Measurements from ENCODE around the gene TMEM182.

TMEM182 gene, protein sequence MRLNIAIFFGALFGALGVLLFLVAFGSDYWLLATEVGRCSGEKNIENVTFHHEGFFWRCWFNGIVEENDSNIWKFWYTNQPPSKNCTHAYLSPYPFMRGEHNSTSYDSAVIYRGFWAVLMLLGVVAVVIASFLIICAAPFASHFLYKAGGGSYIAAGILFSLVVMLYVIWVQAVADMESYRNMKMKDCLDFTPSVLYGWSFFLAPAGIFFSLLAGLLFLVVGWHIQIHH

DNA sequence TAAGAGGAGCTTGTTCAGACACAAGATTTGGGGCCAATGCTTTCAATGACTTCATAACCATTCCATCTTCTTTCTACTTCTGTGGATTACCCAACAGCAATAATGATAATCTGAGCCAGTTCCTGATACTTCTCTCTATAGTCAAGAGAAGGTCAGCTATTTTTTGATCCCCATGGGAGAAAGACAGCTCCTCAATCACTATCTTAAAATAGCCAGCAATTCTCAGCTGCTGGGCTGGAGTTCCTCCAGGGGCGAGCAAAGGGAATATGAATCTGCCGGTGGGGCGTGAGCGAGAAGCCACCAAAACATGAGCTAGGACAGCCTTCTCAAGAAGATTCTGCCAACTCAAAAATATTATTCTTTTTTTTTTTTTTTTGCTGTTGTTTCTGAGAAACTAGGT, at the start of gene TMEM182:
Gene TMEM182, plus strand, starts transcription at position 269 of the 400 bp plus-strand sequence. CDS start 187 bp downstream, outside the sequence.
- no peak for DNase-seq (ENCODE audit: low read depth in 2 of 2)

DNA sequence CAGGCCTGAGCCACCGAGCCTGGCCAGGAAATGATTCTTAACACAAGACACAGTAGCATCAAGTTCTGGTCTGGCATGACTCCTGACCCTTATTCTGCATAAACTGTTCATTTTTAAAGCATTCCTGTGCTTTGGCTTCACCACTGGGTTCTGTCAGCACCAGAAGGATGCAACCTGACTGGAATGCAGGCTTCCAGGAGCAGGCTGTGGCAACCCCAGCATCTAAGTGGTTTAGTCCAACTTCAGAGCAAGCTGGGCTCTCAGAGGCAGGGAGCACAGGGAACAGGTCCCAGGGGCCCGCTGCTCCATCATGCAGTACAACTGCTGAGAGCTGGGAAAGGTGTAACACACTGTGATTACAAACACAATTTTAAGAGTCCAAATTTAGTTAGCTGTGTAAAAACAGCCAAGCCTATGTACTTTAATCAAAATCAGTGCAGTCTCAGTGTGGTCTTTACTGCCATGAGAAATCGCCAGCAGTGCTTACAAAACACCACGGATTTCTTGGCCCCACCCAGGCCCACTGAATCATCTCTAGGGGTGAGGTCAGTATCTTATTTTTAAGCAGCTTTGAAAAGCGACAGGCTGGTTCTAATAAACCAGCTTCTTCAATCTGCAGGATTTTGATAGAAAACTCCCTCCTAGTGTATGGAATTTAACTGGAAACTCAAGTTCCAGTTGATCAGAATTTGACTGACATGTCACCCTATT, 44.4 kb upstream of the TMEM182 start:
- no peak for DNase-seq (ENCODE audit: low read depth in 2 of 2)

DNA sequence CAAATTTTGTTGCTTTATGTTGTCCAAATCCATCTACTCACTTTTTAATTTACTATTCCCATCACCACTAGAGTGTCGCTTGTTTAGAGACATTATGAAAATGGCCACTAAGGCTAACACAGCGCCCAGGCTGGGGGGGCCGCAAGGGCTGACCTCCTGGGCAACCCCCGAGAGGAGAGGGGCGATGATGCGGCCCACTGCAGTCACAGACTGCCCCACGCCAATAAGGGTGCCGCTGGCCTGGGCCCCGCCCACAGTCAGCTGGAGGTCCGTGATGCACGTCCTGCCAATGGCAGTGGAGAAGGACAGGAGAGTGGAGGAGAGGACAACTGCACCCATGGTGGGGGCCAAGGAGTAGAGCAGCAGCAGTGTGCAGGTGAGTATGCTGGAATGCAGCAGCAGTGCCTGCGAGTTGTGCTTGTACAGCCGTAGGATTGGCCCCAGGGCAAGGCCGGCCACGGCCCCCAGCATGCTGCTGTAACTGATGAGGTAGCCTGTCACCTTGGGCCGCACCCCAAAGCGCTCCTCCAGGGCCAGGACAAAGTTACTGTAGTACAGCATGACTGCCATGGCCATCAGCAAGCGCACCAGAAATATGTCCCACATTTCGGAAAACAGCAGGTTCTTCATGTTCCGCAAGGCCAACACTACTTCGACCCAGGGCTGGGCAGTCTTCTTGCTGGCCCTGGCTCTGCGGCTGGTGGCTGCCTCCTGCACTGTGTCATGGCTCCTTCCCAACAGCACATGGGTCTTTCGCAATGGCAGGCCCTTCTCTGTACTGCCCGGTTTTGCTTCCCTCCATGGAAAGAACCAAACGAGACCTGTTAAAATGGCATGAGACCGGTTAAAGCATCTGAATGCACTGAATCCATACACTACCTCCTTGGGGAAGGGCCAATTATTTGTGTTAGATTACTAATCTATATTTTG, 43.2 kb upstream of the TMEM182 start:
- DNase-seq (ENCODE audit: low read depth in 2 of 2): no peak

DNA sequence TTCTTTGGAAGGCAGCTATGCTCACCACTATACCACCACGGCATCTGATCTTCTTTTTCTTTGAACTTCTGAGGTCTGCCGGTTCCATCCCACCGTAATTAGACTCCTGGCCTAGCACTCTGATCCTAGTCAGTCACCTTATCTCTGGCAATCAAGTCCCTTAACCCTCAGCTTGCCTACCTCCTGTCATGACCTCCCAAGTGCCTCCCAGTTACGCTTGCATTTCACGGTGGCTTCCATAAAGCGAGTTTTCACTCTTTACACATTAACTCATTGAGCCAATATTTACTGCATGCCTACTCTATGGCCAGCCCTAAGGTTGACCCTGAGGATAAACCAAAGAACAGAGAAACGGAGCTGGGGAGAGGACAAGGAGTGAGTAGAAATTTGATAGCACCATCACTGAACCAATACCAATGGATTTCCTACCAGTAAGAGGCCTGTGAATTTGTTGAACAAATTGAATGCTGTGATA, 37.8 kb upstream of the TMEM182 start:
- no peak for DNase-seq (ENCODE audit: low read depth in 2 of 2)

DNA sequence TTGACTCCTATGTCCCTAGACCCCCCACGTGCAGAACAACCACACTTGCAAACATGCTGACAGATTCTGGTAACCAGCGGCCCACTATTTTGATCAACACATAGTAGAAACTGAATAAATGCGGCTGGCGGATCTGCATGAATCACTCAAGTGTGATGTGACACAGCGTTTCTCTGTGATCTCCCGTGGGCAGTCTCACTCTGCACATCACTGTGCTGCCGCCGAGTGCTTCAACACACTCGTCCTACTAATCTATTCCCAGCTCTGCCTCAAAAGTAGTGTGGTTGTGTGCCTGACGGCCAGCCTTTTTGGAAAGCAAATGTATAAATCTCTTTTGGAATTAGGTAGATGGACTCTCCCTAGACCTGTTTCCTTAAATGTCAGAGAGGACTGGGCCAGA, 37.3 kb upstream of the TMEM182 start:
- no peak for DNase-seq (ENCODE audit: low read depth in 2 of 2)

DNA sequence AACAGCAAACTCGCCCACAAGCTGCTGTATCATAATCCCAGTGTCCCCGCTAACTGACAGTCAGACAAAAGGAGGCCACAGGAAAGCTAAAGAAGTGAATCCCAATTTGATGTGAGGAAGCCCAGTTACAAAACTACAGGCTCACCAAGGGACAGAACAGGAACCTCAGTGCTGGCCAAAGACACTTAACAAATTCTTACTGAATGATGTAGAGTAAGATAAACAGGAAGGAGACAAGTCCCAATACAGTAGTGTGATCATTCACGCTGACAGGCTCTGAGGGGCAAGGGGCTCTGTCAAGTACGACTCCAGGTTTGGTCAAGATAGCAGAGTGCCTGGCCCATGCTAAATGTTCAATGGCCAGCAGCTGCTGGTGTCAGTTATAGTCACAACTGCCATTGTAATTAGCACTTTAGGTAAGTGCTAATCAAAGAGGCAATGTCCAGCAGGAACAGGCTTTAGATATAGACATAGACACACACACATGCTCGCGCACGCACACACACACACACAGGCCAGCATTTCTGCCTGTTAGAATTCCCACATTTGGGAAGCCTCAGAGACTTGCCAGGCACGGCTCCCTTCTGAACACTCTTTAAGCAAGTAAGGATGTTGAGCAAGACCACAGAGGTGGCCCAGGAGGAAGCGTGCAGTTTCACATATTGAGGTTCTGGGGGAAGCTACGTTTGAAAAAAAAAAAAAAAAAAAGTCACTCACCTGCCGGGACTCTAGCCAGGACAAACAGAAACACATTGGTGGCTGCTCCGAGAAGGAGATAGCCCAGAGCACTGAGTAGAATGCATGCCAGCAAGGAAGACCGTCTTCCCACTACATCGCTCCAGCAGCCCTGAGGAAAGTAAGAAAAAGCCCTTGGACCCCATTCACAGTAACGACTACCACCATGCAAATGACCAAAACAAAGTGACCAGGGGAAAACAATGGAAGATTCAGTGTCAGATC, 35.4 kb upstream of the TMEM182 start:
- no peak for DNase-seq (ENCODE audit: low read depth in 2 of 2)

DNA sequence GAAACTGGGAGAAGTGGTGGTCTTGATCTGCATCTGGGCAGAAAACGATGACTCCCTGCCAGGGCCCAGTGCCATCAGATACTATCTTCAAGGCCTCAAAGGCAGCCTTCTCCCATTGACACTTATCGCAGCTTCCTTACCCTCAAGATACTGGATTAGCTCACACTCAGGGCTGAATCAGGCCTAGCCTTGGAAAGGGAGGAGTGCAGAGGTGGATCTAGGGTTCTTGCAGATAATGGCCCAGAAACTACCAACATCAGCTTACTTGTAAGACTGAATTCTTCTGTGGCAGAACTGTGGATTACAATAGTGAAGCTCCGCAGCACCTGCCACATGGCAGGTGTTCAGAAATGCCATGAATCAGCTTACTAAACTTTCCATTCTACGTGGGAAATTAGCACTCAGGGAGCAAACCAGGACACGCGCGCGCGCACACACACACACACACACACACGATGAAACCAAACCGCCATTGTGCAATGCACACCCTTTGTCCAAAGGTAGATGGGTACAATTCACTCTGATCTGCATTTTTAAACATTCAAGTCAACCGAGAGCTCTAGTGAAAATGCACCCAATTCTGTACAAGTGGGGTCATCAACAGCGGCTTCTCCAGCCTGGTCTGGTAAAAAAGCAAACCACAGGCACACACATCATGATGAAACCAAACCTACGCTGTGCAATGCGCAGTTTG, 26.3 kb upstream of the TMEM182 start:
- no peak for DNase-seq (ENCODE audit: low read depth in 2 of 2)

DNA sequence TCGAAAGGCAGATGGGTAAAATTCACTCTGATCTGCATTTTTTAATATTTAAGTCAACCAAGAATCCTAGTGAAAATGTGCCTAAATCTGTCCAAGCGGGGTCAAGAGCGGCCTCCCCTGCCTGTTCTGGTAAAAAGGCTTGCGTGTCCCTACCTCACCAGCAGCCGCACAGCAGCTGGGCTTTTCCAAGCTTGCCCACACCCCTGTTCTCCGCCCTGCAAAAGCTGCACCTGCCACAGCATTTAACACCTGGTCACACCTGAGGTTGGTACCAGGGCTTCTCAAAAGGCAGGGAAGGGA, 25.8 kb upstream of the TMEM182 start:
- no peak for DNase-seq (ENCODE audit: low read depth in 2 of 2)

DNA sequence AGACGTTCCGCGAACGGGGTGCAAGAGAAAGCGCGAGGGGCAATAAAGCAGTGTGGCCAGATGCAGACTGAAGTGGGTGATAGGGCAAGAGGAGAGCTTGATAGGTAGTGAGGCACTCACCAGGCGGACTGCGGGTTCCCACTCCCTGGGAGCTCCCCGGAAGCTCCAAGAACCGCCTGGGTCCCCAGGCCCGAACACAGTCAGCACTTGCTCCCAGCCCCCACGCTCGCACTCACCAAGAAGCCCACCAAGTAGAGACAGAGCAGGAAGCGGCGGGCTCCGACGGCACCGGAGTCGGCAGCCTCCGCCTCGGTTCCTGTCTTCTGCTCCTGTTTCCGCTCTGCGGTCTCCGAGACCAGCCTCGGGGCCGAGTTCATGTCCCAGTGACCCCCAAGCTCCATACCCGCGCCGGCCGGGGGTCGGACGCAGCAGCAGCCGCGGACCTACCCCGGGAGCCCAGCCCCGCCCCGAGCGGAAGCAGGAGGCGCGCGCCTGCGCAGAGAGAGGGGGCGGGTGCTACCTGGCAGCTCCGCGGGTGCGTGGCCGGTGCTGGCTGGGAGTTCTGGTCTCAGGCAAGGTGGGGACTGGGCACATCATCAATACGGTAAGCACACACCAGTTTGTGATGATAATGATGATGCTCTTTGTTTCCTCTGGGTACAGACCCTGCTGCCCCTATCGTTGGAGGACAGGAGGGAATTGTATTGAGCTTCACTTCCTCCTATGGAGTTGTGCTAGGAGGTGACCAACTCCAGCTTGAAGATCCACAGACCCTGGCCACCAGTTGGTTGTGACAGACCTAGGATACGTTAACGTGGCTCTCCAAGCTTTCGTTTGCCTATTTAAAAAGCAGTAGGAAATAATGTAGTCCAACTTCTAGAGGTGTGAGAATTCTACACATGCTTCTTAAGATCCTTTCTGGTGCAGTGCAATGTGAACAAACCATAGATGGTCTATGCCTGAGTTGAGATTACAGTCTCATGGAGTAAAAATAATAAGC, 25.1 kb upstream of the TMEM182 start:
- DNase-seq (ENCODE audit: low read depth in 2 of 2): peak; percentile 76 to 82

DNA sequence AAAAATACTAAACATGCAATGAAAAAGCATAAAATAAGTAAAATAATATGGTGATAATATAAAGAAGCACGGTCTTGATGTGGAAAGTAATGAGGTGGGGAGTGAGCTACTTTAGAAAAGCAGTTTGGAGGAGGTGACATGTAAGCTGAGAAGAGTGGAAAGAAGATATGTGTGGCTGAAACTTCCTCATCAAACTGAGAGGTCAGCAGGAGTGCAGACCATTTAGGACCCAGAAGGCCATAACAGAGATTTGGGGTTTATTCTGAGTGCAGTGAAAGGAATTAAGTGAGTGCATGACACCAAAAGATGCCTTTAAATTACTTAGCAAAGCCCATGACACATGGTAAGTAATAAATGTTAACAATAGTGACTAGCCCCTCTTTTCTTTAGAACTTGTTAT, 24.4 kb upstream of the TMEM182 start:
- DNase-seq (ENCODE audit: low read depth in 2 of 2): no peak

DNA sequence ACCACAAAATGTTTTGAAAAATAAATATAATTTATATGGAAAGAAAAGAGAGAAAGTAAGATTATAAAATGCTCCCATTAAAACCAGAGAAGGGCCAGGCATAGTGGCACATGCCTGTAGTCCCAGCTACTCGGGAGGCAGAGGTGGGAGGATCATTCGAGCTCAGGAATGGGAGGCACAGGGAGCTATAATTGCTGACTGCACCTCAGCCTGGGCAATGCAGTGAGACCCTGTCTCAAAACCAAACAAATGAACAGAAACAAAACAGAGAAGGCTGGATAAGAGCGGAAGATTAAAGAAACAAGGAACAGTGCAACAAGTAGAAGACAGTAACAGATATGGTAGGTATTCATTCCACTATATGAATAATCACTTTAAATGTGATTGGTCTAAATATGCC, 18.6 kb upstream of the TMEM182 start:
- DNase-seq (ENCODE audit: low read depth in 2 of 2): no peak

DNA sequence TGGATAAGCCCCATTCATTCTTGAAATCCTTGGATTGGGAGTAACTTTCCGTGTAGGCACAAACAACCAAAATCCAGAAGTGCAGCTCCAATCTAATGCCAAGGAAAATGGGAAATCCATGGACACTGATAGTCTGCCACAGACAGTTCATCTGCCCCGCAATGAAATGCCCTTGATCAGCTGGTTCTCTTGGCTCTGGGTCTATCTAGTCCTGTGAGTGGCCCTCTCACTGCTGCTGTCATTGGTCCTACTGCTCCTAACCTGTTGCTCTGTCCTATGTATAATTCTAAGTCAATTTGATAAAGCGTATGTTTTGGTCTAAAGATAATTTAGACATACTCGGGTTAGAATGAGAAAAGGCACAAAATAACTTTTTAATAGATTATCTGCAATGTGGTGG, 13.7 kb upstream of the TMEM182 start:
- no peak for DNase-seq (ENCODE audit: low read depth in 2 of 2)

DNA sequence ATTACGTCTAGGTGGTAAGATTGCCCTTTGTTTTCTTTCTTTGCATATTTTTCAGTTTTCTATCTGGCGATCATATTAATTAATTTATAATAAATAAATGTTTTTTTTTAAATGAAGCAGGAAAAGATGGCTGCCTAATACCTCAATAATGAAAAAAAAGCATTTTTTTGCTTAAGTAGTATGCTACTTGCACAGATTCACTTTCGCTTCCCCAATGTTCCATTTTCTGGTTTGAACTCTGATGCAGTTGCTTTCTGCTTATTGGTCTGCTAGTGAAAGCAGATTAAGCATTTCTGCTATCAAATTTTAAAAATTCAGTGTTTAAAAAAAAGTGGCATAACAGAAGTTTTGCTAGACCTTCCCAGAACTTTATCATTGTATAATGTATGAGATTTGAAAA, 11.9 kb upstream of the TMEM182 start:
- no peak for DNase-seq (ENCODE audit: low read depth in 2 of 2)

DNA sequence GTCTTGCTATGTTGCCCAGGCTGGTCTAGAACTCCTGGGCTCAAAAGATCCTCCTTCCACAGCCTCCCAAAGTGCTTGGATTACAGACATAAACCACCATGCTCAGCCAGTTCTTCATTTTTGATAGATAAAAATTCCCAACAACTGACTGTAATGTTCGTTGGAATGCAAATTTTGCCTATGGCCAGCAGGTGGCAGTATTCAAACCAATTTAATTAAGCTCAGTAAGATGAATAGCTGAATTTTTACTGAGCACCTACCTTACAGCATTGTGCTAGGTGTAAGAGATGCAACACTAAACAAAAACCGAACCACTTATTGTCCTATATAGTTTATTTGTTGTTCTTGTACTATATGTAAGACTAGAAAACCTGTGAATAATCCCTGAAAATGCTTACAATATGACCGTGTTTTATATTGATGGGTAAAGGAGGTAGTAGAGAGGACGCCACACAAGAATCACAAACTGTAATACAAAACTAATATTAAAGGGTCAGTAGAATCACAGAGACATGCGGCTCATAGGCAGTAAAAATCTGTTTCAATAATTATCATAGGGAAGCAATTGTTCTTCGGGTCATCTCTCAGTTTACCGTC, 8.2 kb upstream of the TMEM182 start:
- no peak for DNase-seq (ENCODE audit: low read depth in 2 of 2)

DNA sequence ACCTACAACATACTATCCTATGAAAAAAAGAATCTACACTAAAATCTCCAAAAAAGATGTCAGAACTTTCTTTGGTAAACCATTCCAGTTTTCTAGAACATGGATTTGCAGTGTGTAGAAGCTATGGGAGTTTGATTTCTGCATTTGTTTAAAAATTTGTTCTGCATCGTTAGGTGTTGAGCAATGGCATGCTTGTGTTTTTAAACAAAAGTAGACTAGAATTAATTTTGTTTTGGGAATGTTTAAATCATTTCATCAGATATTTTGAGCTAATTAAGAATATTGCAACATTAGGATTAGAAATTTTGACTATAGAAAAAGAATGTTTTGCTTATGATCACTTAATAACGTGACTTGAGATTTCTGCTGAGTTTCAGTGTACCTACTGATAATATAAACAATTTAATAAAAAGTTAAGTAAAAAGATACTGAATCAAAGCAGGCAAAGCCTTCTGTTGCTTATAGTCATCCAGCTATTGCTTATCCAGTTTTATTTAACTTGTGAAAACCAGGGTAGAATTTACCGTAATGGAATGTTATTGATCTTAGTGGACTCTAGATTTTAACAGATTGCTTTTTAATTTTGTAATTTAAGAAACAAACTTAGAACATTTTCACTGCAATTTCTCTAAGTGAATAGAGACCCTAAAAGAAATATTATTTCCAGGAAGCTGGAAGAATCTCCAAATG, 7.2 kb upstream of the TMEM182 start:
- no peak for DNase-seq (ENCODE audit: low read depth in 2 of 2)

DNA sequence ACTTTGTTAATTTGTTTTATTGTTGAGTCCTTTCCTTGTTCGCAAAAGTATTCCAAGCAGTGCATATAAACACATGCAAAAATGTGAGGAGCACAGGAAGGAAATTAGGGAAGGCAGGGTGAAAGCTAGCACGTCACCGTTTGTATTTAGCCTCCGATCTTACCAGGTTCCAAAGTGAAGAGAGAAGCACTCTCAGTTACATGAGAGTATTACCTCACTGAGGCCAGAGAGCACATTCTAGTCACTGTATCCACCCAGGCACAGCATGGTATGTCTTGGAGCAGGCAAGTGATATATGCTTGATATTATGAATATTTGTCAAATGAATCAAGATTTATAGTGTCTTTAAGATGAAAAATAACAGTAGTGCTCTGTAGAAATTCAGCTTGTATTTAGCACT, 6.5 kb upstream of the TMEM182 start:
- DNase-seq (ENCODE audit: low read depth in 2 of 2): no peak

DNA sequence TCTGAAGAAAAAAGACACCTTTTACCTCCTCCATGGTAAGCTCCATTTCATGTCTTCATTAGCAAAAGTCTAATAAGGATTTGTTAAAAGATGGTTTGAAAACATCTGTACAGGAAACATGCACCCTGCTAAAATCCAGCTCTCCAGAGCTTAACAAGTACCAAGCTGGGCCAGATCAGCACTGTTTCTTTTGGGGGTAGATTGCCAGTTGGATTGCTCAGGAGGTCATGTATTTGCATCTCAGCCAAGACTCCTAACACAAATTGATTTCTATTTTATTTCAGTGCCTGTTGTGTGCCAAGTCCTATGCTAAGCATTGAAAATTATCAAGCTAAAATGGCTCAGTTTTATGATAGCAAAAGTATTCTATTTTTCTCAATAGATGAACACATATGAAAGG, 3.4 kb upstream of the TMEM182 start:
- DNase-seq (ENCODE audit: low read depth in 2 of 2): no peak

DNA sequence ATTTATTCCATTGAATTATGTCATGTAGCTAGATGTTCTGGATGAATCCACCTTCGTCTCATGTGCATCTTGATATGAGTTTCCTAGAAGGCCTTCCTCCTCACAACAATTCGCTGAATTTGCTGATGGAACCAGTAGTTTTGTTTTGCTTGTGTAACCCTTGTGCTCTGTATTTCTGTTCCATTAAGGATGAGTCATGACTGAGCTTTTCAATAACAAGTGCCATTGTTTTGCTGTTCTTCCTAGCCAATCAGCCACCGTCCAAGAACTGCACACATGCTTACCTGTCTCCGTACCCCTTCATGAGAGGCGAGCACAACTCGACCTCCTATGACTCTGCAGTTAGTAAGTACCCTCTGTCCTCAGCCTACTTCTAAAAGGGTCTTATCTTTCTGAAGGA, 2.3 kb downstream of the TMEM182 start:
- DNase-seq (ENCODE audit: low read depth in 2 of 2): no peak

DNA sequence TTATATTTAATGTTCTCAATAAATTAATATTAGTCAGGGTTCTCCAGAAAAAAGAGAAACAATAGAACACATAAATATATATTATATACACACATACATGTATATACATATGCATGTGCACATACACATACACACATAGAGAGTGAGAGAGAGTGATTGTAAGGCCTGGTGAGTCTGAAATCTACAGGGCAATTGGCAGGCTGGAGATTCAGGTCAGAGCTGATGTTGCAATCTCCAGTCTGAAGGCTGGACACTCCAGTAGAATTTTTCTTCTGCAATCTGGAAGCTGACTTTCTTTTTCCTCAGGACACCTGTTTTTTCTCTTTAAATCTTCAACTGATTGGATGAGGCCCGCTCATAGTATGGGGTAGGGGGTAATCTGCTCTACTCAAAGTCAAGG, 3.2 kb downstream of the TMEM182 start:
- DNase-seq (ENCODE audit: low read depth in 2 of 2): no peak
